CD4-positive, alpha-beta T cell (primary cell): ENCODE measurements around the gene HOXC11. TPM values are rescaled to one million over a fixed set of nuclear protein-coding genes. Genes with fewer than 3 reads are reported as not detected.

ENCODE experiments used
- ATAC-seq: fragments of 200-7000 bp; cut with Tn5 transposase; one replicate; pipeline ENCODE4 v1.10.0; 2022; ENCODE audit warnings: mild to moderate bottlenecking; ENCODE audit not compliant: poor library complexity
- CTCF ChIA-PET: fragments of 350-600 bp; sonication (Branson Sonifier 250); formaldehyde crosslinking; loops from one replicate; lab custom pipeline; 2021; ENCODE audit warnings: antibody characterized with exemption, inconsistent platforms; lab: Charles Lee
- POLR2A ChIA-PET: fragments of 350-600 bp; sonication (Branson Sonifier 250); formaldehyde crosslinking; loops from one replicate; lab custom pipeline; 2021; ENCODE audit warnings: antibody characterized with exemption, inconsistent platforms; lab: Charles Lee
- DNase-seq, 14 experiments: peaks; one replicate each; pipeline ENCODE4 v3.0.0-alpha.2; 2013 to 2020; ENCODE audit warnings: mixed read lengths in 2 of 14
- H3K27ac ChIP-seq, 2 donors: one replicate each; pipeline versions ENCODE4 v1.5.1 to v1.7.0; 2013; ENCODE audit warnings: low read length in 2 of 2, low read depth in 1 of 2, mild to moderate bottlenecking in 1 of 2
- H3K27me3 ChIP-seq, 2 experiments: 1 replicate in 1 of 2; 2 replicates in 1 of 2; pipeline versions ENCODE4 v1.6.1 to v1.7.0; 2013; ENCODE audit warnings: low read length in 2 of 2, control low read depth in 1 of 2, mild to moderate bottlenecking in 1 of 2, moderate library complexity in 1 of 2; ENCODE audit not compliant: insufficient read depth in 2 of 2, control insufficient read depth in 1 of 2
- H3K36me3 ChIP-seq: one replicate; pipeline ENCODE4 v1.6.1; 2013; ENCODE audit warnings: low read length, control low read depth; ENCODE audit not compliant: insufficient read depth
- H3K4me1 ChIP-seq: one replicate; pipeline ENCODE4 v1.6.1; 2013; ENCODE audit warnings: low read length, control low read depth; ENCODE audit not compliant: insufficient read depth
- H3K4me3 ChIP-seq: one replicate; pipeline ENCODE4 v1.5.1; 2013; ENCODE audit warnings: mild to moderate bottlenecking, low read length, moderate library complexity
- H3K9me3 ChIP-seq, 2 experiments: 1 replicate in 1 of 2; 2 replicates in 1 of 2; pipeline versions ENCODE4 v1.6.1 to v1.7.0; 2013; ENCODE audit warnings: low read length in 2 of 2, mild to moderate bottlenecking in 2 of 2, control low read depth in 1 of 2, moderate library complexity in 1 of 2; ENCODE audit not compliant: control insufficient read depth in 1 of 2, insufficient read depth in 1 of 2
- H3K27ac Mint-ChIP-seq: one replicate; pipeline ENCODE4 v1.8.0; 2020; ENCODE audit warnings: mixed read lengths
- H3K27me3 Mint-ChIP-seq: one replicate; pipeline ENCODE4 v1.8.0; 2021; ENCODE audit warnings: mixed read lengths
- H3K36me3 Mint-ChIP-seq: one replicate; pipeline ENCODE4 v1.8.0; 2021; ENCODE audit warnings: low read depth, mixed read lengths
- H3K4me1 Mint-ChIP-seq: one replicate; pipeline ENCODE4 v1.8.0; 2021; ENCODE audit warnings: low read depth, mixed read lengths
- H3K4me3 Mint-ChIP-seq: one replicate; pipeline ENCODE4 v1.8.0; 2020; ENCODE audit warnings: mild to moderate bottlenecking, mixed read lengths
- H3K9me3 Mint-ChIP-seq: one replicate; pipeline ENCODE4 v1.8.0; 2020; ENCODE audit warnings: mixed read lengths
- intact Hi-C, 2 experiments: fragments of 100-400 bp; cut with DNase I in 1 of 2; cut with micrococcal nuclease in 1 of 2; formaldehyde crosslinking; loops; one replicate each; pipeline versions ENCODE4 v1.15.1 to v1.9.0; 2023 to 2025; cut with DNase I, micrococcal nuclease
- total RNA-seq, 174 experiments: library from RNA in 2 of 174; stranded (reverse) in 2 of 174; gene quantifications; one replicate each; pipeline ENCODE4 v1.2.3 and lab custom pipeline; 2021 to 2026
- TF ChIP-seq, protein P1 (sequence below): fragments of 200-600 bp; IDR thresholded peaks from one replicate; pipeline ENCODE4 v1.8.0; 2022; ENCODE audit warnings: antibody characterized with exemption, mild to moderate bottlenecking

The HOXC11 gene
- total RNA-seq, 2 experiments from 2014 or later = not detected

GRCh38 chr12:53961025-53961761, 11.7 kb upstream of the HOXC11 start:
- no peaks in the 10 kb centered on the region for H3K9me3 Mint-ChIP-seq
- H3K27me3 ChIP-seq = peaks cover 95 to 100% of the 10 kb centered on the region in 2 experiments
- ChIA-PET CTCF (no interaction called here), POLR2A (no interaction called here)
- intact Hi-C loops = loop anchor here (5.0 kb wide), 2 partner anchors 36 to 86 kb away; no protein-coding TSS in a partner anchor
- H3K4me1 ChIP-seq = peaks cover 46% of the 10 kb centered on the region
- no peak overlapping the region for H3K4me3 ChIP-seq
- no peak for ATAC-seq
- no peak overlapping the region for H3K4me3 Mint-ChIP-seq
- H3K27me3 Mint-ChIP-seq = peaks cover 95% of the 10 kb centered on the region
- H3K9me3 ChIP-seq = peaks cover 8 to 61% of the 10 kb centered on the region in 2 experiments
- H3K27ac Mint-ChIP-seq = no peak overlapping the region
- H3K36me3 Mint-ChIP-seq = no peaks in the 10 kb centered on the region
- H3K36me3 ChIP-seq = no peaks in the 10 kb centered on the region
- H3K27ac ChIP-seq = no peak overlapping the region
- TF ChIP-seq, protein P1, sequence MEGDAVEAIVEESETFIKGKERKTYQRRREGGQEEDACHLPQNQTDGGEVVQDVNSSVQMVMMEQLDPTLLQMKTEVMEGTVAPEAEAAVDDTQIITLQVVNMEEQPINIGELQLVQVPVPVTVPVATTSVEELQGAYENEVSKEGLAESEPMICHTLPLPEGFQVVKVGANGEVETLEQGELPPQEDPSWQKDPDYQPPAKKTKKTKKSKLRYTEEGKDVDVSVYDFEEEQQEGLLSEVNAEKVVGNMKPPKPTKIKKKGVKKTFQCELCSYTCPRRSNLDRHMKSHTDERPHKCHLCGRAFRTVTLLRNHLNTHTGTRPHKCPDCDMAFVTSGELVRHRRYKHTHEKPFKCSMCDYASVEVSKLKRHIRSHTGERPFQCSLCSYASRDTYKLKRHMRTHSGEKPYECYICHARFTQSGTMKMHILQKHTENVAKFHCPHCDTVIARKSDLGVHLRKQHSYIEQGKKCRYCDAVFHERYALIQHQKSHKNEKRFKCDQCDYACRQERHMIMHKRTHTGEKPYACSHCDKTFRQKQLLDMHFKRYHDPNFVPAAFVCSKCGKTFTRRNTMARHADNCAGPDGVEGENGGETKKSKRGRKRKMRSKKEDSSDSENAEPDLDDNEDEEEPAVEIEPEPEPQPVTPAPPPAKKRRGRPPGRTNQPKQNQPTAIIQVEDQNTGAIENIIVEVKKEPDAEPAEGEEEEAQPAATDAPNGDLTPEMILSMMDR = no peak
- no peak for DNase-seq
- H3K4me1 Mint-ChIP-seq = peaks cover 43% of the 10 kb centered on the region

GRCh38 chr12:53963005-53963404, 9.9 kb upstream of the HOXC11 start:
- ATAC-seq = no peak
- Mint-ChIP-seq H3K9me3 (no peaks in the 10 kb centered on the region), H3K36me3 (no peaks in the 10 kb centered on the region), H3K27me3 (peaks cover 95% of the 10 kb centered on the region), H3K4me3 (no peak overlapping the region), H3K4me1 (peaks cover 40% of the 10 kb centered on the region), H3K27ac (no peak overlapping the region)
- Histone ChIP-seq H3K36me3 (no peaks in the 10 kb centered on the region), H3K27ac (no peak overlapping the region), H3K4me3 (no peak overlapping the region), H3K9me3 (peaks cover 8 to 57% of the 10 kb centered on the region in 2 experiments), H3K27me3 (peaks cover 95 to 100% of the 10 kb centered on the region in 2 experiments), H3K4me1 (peaks cover 44% of the 10 kb centered on the region)
- TF ChIP-seq, protein P1 = no peak
- ChIA-PET POLR2A (no interaction called here), CTCF (no interaction called here)
- intact Hi-C loops = loop anchor here (5.0 kb wide), 2 partner anchors 34 to 84 kb away; no protein-coding TSS in a partner anchor
- DNase-seq = no peak

DNA sequence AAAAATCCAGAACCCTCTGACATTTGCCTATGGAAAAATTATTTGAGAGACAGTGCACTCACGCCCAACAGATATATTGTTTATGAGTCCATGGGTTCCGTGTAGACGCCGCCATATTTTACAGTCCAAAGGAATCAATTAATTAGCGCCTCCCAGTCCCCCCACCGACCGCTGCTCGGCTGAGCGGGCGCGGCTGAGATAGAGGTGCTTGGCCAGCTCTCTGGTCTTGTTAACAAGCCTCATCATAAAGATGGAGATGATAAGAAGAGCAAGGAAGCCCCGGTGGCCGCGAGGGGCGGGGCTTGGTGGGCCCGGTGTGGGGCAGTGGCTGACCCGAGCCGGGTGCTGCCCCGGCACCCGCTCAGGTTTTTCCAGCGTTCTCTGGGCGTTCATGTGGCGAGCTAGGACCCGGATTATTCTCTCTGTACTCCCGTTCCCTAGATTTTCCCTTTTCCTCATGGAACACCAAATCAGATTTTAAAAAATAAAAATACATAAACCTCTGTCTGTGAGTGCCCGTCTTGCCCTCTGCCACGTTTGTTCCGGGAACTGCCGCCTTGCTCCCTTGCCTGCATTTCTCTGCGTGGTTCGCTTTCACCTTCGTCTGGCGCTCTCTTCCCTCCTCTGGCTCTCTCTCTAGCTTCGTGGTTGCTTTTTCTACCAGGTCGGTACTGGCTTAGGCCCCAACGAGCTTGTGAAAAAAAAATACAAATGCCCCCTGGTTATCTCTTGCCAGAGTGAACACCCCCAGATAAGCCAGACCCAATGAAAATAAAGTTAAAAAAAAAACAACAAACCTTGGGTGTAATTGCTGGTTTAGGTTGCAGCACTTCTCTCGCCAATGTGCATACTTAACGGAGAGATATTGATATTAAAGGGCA, 9.3 kb upstream of the HOXC11 start:
- Histone ChIP-seq H3K36me3 (no peaks in the 10 kb centered on the region), H3K27me3 (peaks cover 95 to 100% of the 10 kb centered on the region in 2 experiments), H3K9me3 (peaks cover 8 to 53% of the 10 kb centered on the region in 2 experiments), H3K4me1 (peaks cover 44% of the 10 kb centered on the region), H3K4me3 (no peak overlapping the region), H3K27ac (no peak overlapping the region)
- CTCF ChIA-PET = interaction anchor here (1.1 kb wide), 1 partner anchor 22 kb away, joined by 3 read pairs; the partner anchor contains the start of gene HOXC10
- H3K27ac Mint-ChIP-seq = no peak overlapping the region
- no peaks in the 10 kb centered on the region for H3K36me3 Mint-ChIP-seq
- no peak for DNase-seq
- H3K4me1 Mint-ChIP-seq = peaks cover 44% of the 10 kb centered on the region
- POLR2A ChIA-PET = no interaction called here
- H3K27me3 Mint-ChIP-seq = peaks cover 95% of the 10 kb centered on the region
- ATAC-seq = no peak
- TF ChIP-seq, protein P1 = no peak
- intact Hi-C loops = loop anchor here (5.0 kb wide), 2 partner anchors 34 to 84 kb away; no protein-coding TSS in a partner anchor
- H3K4me3 Mint-ChIP-seq = no peak overlapping the region
- no peaks in the 10 kb centered on the region for H3K9me3 Mint-ChIP-seq
